GM23338 (cell line): ENCODE data around the gene RUSC2. TPM values are rescaled to one million over a fixed set of nuclear protein-coding genes. Genes with fewer than 3 reads are reported as not detected.

Experiments used
- ATAC-seq: fragments of 200-7000 bp; cut with Tn5 transposase; 3 replicates; pipeline ENCODE4 v1.9.1; 2020
- DNase-seq: peaks from one replicate; pipeline ENCODE4 v3.0.0-alpha.2; 2015; ENCODE audit warnings: low spot score
- H2AFZ ChIP-seq: fragments of 200-600 bp; sonication (generic); 2 replicates; pipeline ENCODE4 v1.8.0; 2016; ENCODE audit warnings: antibody characterized with exemption, mild to moderate bottlenecking, moderate library complexity
- H3F3A ChIP-seq: fragments of 200-600 bp; sonication (generic); replicated peaks from 2 replicates; pipeline ENCODE4 v1.8.0; 2017; ENCODE audit warnings: antibody characterized with exemption, mixed run types, low read depth
- H3K27ac ChIP-seq: fragments of 200-600 bp; sonication (generic); 2 replicates; pipeline ENCODE4 v1.6.1; 2016; ENCODE audit warnings: low read depth
- H3K27me3 ChIP-seq: fragments of 200-600 bp; sonication (generic); 2 replicates; pipeline ENCODE4 v1.8.0; 2016; ENCODE audit warnings: mild to moderate bottlenecking, mixed run types, moderate library complexity; ENCODE audit not compliant: insufficient read depth
- H3K36me3 ChIP-seq: fragments of 200-600 bp; sonication (generic); 2 replicates; pipeline ENCODE4 v1.8.0; 2016; ENCODE audit warnings: mild to moderate bottlenecking; ENCODE audit not compliant: insufficient read depth
- H3K4me1 ChIP-seq: fragments of 200-600 bp; sonication (generic); 2 replicates; pipeline ENCODE4 v1.8.0; 2016; ENCODE audit warnings: mild to moderate bottlenecking, moderate library complexity; ENCODE audit not compliant: insufficient read depth
- H3K4me2 ChIP-seq: fragments of 200-600 bp; sonication (generic); 2 replicates; pipeline ENCODE4 v1.7.1; 2017; ENCODE audit warnings: mixed run types
- H3K4me3 ChIP-seq: fragments of 200-600 bp; sonication (generic); 2 replicates; pipeline ENCODE4 v1.6.1; 2016; ENCODE audit warnings: mixed run types
- H3K79me2 ChIP-seq: fragments of 200-600 bp; sonication (generic); replicated peaks from 2 replicates; pipeline ENCODE4 v1.8.0; 2017; ENCODE audit warnings: mild to moderate bottlenecking; ENCODE audit not compliant: insufficient read depth
- H3K9me2 ChIP-seq: fragments of 200-600 bp; sonication (generic); 2 replicates; pipeline ENCODE4 v1.8.0; 2017; ENCODE audit not compliant: insufficient read depth
- H4K20me1 ChIP-seq: fragments of 200-600 bp; sonication (generic); replicated peaks from 2 replicates; pipeline ENCODE4 v1.8.0; 2017; ENCODE audit warnings: mild to moderate bottlenecking; ENCODE audit not compliant: insufficient read depth
- H3K27ac Mint-ChIP-seq: 2 replicates; pipeline ENCODE4 v1.8.0; 2020; ENCODE audit warnings: inconsistent platforms, mild to moderate bottlenecking, moderate library complexity, mixed read lengths
- H3K27me3 Mint-ChIP-seq: 3 replicates; pipeline ENCODE4 v1.8.0; 2022; ENCODE audit warnings: low read depth, mild to moderate bottlenecking, moderate library complexity, mixed read lengths, inconsistent platforms; ENCODE audit not compliant: insufficient read depth, poor library complexity
- H3K36me3 Mint-ChIP-seq: 3 replicates; pipeline ENCODE4 v1.8.0; 2021; ENCODE audit warnings: low read depth, mild to moderate bottlenecking, inconsistent platforms, moderate library complexity, mixed read lengths
- H3K4me1 Mint-ChIP-seq: 3 replicates; pipeline ENCODE4 v1.8.0; 2020; ENCODE audit warnings: mild to moderate bottlenecking, inconsistent platforms, mixed read lengths
- H3K4me3 Mint-ChIP-seq: 3 replicates; pipeline ENCODE4 v1.8.0; 2021; ENCODE audit warnings: moderate library complexity, mild to moderate bottlenecking, inconsistent platforms, mixed read lengths
- H3K9me3 Mint-ChIP-seq: 3 replicates; pipeline ENCODE4 v1.8.0; 2020; ENCODE audit warnings: moderate library complexity, mild to moderate bottlenecking, inconsistent platforms, mixed read lengths
- CREB1 ChIP-seq: fragments of 250-450 bp; sonication (Bioruptor Pico); IDR thresholded peaks from 2 replicates; pipeline ENCODE4 v1.5.0; 2020; ENCODE audit warnings: low read depth, mild to moderate bottlenecking, moderate library complexity
- ETS1 ChIP-seq: IDR thresholded peaks from 2 replicates; pipeline ENCODE4 v1.6.1; 2016; ENCODE audit warnings: antibody characterized with exemption
- EZH2 ChIP-seq: fragments of 200-600 bp; sonication (generic); IDR thresholded peaks from one replicate; pipeline ENCODE4 v1.8.0; 2017; ENCODE audit warnings: antibody characterized with exemption, mild to moderate bottlenecking, low read depth; ENCODE audit not compliant: unreplicated experiment
- EZH2phosphoT487 ChIP-seq: fragments of 200-600 bp; sonication (generic); IDR thresholded peaks from one replicate; pipeline ENCODE4 v1.8.1; 2018; ENCODE audit warnings: antibody characterized with exemption; ENCODE audit not compliant: unreplicated experiment
- JUNB ChIP-seq: IDR thresholded peaks from one replicate; pipeline ENCODE4 v1.6.1; 2016; ENCODE audit warnings: antibody characterized with exemption; ENCODE audit not compliant: unreplicated experiment
- NANOG ChIP-seq: IDR thresholded peaks from 2 replicates; pipeline ENCODE4 v1.6.1; 2016; ENCODE audit warnings: antibody characterized with exemption, borderline replicate concordance
- POLR2AphosphoS5 ChIP-seq: IDR thresholded peaks from 2 replicates; pipeline ENCODE4 v1.6.1; 2016; ENCODE audit warnings: antibody characterized with exemption, low read depth
- REST ChIP-seq: IDR thresholded peaks from one replicate; pipeline ENCODE4 v1.6.1; 2018; ENCODE audit warnings: antibody characterized with exemption; ENCODE audit not compliant: unreplicated experiment
- STAT1 ChIP-seq: IDR thresholded peaks from one replicate; pipeline ENCODE4 v1.6.1; 2016; ENCODE audit warnings: antibody characterized with exemption; ENCODE audit not compliant: unreplicated experiment
- ZNF114 ChIP-seq: fragments of 250-450 bp; sonication (Bioruptor Pico); IDR thresholded peaks from 2 replicates; pipeline ENCODE4 v1.5.0; 2020; ENCODE audit warnings: mild to moderate bottlenecking, moderate library complexity
- ZNF331 ChIP-seq: fragments of 250-450 bp; sonication (Bioruptor Pico); IDR thresholded peaks from 2 replicates; pipeline ENCODE4 v1.5.0; 2020; ENCODE audit warnings: low read depth, mild to moderate bottlenecking, moderate library complexity
- ZNF462 ChIP-seq: fragments of 250-450 bp; sonication (Bioruptor Pico); IDR thresholded peaks from 2 replicates; pipeline ENCODE4 v1.5.0; 2020; ENCODE audit warnings: mild to moderate bottlenecking, moderate library complexity
- polyA plus RNA-seq: library from polyadenylated mRNA; unstranded; fragments of >200 nt; fragmentation: Nextera tagmentation; extraction: Ambion mirVana; gene quantifications from 2 replicates; pipeline ENCODE4 v1.2.1, GENCODE V29; 2016
- total RNA-seq: library from RNA; depleted of rRNA; stranded (reverse); fragments of >200 nt; shearing (Covaris generic); gene quantifications from 2 replicates; pipeline ENCODE4 v1.2.3, GENCODE V29; 2014
- TF ChIP-seq, protein P1 (sequence below), 2 experiments: fragments of 200-600 bp in 1 of 2; sonication (generic) in 1 of 2; conservative IDR thresholded peaks; 2 replicates each; pipeline versions ENCODE4 v1.5.1 to v1.6.1; 2016 to 2017; ENCODE audit warnings: antibody characterized with exemption in 2 of 2, low read depth in 2 of 2, mild to moderate bottlenecking in 2 of 2, moderate library complexity in 1 of 2

RUSC2 gene
- total and polyA plus RNA-seq, 2 experiments from 2014 or later: 3.0 to 8.2 TPM

DNA sequence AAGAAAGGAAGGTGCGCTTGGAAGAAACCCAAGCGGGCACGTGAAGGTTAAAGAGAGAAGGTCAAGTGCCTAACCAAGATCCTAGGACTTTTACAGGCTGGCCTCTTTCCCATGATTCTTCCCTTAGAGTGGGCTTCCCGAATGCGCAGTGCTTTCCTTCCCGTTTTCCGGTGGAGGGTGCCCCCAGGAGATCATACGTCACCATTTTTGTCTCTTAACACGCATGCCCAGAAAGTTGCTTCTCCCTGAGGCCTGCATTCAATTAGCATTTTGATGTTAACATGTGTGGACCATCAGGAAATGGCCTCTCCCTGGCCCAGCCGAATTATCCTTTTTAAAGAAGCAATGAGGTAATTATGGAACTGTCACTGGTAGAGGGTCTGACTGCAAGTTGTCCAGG is 1.9 kb upstream of the RUSC2 start:
- H4K20me1 ChIP-seq: no peaks in the 10 kb centered on the region
- Mint-ChIP-seq H3K36me3 (no peaks in the 10 kb centered on the region), H3K27me3 (peaks cover 17% of the 10 kb centered on the region), H3K4me1 (peaks cover 31% of the 10 kb centered on the region), H3K4me3 (peak overlapping the region; percentile 11; the same call in 1 of the 3 replicates), H3K27ac (no peak overlapping the region), H3K9me3 (no peaks in the 10 kb centered on the region)
- DNase-seq (no peak), ATAC-seq (no peak)
- 0 out of 2 replicates have a peak overlapping the region, but pooled peaks have one; percentile 94 for H3K4me2 ChIP-seq
- no peak for TF ChIP-seq ETS1
- TF ChIP-seq EZH2: no peak
- TF ChIP-seq ZNF331: no peak
- TF ChIP-seq CREB1 (CRISPR knock-in tag): no peak
- no peak for TF ChIP-seq REST
- no peak for TF ChIP-seq JUNB
- no peak for TF ChIP-seq STAT1
- no peak for TF ChIP-seq ZNF114 (CRISPR knock-in tag)
- TF ChIP-seq, protein P1, sequence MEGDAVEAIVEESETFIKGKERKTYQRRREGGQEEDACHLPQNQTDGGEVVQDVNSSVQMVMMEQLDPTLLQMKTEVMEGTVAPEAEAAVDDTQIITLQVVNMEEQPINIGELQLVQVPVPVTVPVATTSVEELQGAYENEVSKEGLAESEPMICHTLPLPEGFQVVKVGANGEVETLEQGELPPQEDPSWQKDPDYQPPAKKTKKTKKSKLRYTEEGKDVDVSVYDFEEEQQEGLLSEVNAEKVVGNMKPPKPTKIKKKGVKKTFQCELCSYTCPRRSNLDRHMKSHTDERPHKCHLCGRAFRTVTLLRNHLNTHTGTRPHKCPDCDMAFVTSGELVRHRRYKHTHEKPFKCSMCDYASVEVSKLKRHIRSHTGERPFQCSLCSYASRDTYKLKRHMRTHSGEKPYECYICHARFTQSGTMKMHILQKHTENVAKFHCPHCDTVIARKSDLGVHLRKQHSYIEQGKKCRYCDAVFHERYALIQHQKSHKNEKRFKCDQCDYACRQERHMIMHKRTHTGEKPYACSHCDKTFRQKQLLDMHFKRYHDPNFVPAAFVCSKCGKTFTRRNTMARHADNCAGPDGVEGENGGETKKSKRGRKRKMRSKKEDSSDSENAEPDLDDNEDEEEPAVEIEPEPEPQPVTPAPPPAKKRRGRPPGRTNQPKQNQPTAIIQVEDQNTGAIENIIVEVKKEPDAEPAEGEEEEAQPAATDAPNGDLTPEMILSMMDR (conservative IDR thresholded peaks at IDR 0.05; ENCODE audit: low read depth in 2 of 2): no peak
- no peak for TF ChIP-seq ZNF462 (CRISPR knock-in tag)
- TF ChIP-seq EZH2phosphoT487: no peak
- TF ChIP-seq POLR2AphosphoS5: no peak
- no peak for TF ChIP-seq NANOG
- no peaks in the 10 kb centered on the region for H3K36me3 ChIP-seq
- peak overlapping the region; percentile 89 for H2AFZ ChIP-seq
- H3K9me2 ChIP-seq: no peaks in the 10 kb centered on the region; the same call in 1 of the 2 replicates
- H3K79me2 ChIP-seq: peaks cover 15% of the 10 kb centered on the region
- H3F3A ChIP-seq: peaks cover 13% of the 10 kb centered on the region; the same call in 1 of the 2 replicates
- H3K27me3 ChIP-seq: peaks cover 7% of the 10 kb centered on the region; the same call in 1 of the 2 replicates
- peaks cover 8% of the 10 kb centered on the region; the same call in 1 of the 2 replicates for H3K4me1 ChIP-seq
- no peak overlapping the region for H3K27ac ChIP-seq
- H3K4me3 ChIP-seq: no peak overlapping the region
